HG03575 (cell line): ENCODE data around the gene C13orf46.

Source experiments
- ATAC-seq: cut with Tn5 transposase; IDR thresholded peaks from one replicate; pipeline ENCODE4 v1.9.1; 2021; ENCODE audit not compliant: unreplicated experiment, insufficient number of reproducible peaks, low FRiP score; ENCODE audit errors: extremely low read depth

The C13orf46 gene

GRCh38 chr13:113930671-113931637 lies 42.9 kb downstream of the C13orf46 start:
- ATAC-seq, result no peak

- no peak for ATAC-seq
Observed at GRCh38 chr13:113929628-113930615, 44.0 kb downstream of the C13orf46 start.

- no peak for ATAC-seq
Observed at GRCh38 chr13:113928685-113929627, 44.9 kb downstream of the C13orf46 start.

- no peak for ATAC-seq
Observed at GRCh38 chr13:113927661-113928581, 46.0 kb downstream of the C13orf46 start.

- no peak for ATAC-seq
Observed at GRCh38 chr13:113926951-113927660, 46.8 kb downstream of the C13orf46 start.

GRCh38 chr13:113926301-113926761 lies 47.5 kb downstream of the C13orf46 start:
- no peak for ATAC-seq

- no peak for ATAC-seq
Observed at GRCh38 chr13:113924184-113924901, 49.5 kb downstream of the C13orf46 start.

GRCh38 chr13:113923376-113924063 lies 50.4 kb downstream of the C13orf46 start:
- ATAC-seq, result no peak

- no peak for ATAC-seq
Observed at GRCh38 chr13:113922412-113923118, 51.3 kb downstream of the C13orf46 start.

GRCh38 chr13:113921763-113922162 lies 52.1 kb downstream of the C13orf46 start:
- ATAC-seq, result no peak

GRCh38 chr13:113920606-113921286 lies 53.1 kb downstream of the C13orf46 start:
- no peak for ATAC-seq

- ATAC-seq, result no peak
Observed at GRCh38 chr13:113919761-113920559, 53.9 kb downstream of the C13orf46 start.

GRCh38 chr13:113918981-113919701 lies 54.7 kb downstream of the C13orf46 start:
- ATAC-seq, result no peak
